Measurements from ENCODE around the gene CFAP410.
"Not testable (repeated sequence)": the region's sequence is repeated elsewhere in the genome, so short reads cannot be mapped to it uniquely, and the experiment has no call there.

Gene CFAP410

GRCh38 chr21:44345495-44345894 is 6.3 kb upstream of the CFAP410 start:
- Mint-ChIP-seq H3K36me3 (ENCODE audit: low read depth) (no peaks in the 10 kb centered on the region), H3K4me3 (no peak overlapping the region), H3K4me1 (peaks cover 37% of the 10 kb centered on the region), H3K27ac (no peak overlapping the region), H3K9me3 (peaks cover 2% of the 10 kb centered on the region), H3K27me3 (ENCODE audit: low read depth, poor library complexity) (peaks cover 6% of the 10 kb centered on the region)
- no peak for DNase-seq
- TF ChIP-seq, protein P1, sequence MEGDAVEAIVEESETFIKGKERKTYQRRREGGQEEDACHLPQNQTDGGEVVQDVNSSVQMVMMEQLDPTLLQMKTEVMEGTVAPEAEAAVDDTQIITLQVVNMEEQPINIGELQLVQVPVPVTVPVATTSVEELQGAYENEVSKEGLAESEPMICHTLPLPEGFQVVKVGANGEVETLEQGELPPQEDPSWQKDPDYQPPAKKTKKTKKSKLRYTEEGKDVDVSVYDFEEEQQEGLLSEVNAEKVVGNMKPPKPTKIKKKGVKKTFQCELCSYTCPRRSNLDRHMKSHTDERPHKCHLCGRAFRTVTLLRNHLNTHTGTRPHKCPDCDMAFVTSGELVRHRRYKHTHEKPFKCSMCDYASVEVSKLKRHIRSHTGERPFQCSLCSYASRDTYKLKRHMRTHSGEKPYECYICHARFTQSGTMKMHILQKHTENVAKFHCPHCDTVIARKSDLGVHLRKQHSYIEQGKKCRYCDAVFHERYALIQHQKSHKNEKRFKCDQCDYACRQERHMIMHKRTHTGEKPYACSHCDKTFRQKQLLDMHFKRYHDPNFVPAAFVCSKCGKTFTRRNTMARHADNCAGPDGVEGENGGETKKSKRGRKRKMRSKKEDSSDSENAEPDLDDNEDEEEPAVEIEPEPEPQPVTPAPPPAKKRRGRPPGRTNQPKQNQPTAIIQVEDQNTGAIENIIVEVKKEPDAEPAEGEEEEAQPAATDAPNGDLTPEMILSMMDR (IDR thresholded peaks at IDR 0.05), result no peak

DNA sequence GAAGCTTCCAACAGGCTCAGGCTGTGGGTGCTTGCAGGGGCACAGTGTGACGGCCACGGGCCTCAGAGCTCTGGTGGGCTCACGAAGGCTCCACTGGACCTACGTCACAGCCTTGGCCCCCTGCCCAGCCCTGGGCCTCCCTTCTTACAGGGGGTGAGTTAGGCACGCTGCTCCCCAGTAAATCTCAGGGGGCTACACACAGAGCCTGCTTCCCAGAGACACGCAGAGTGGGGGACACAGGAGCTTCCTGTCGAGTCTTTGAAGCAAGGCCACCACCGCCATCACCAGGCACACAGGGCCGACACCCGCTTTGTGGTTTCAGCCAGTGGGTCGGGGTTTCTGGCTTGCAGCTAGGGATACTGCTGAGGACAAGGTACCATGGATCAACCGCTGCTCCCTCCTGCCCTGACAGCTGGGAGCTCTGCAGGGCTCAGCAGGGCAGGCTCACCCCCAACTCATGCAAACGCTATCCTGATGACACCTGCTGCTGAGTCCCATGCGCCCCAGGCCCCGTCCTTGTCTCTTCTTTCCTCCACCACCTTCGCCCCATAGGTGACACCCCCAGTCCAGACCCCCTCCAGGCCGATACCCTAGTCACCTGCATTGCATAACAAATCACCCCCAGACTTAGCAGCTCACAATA is 5.5 kb upstream of the CFAP410 start:
- Mint-ChIP-seq H3K27me3 (ENCODE audit: low read depth, poor library complexity) (peaks cover 6% of the 10 kb centered on the region), H3K27ac (no peak overlapping the region), H3K9me3 (peaks cover 2% of the 10 kb centered on the region)

GRCh38 chr21:44342981-44343380 is 3.8 kb upstream of the CFAP410 start:
- not testable (repeated sequence) for H3K36me3 Mint-ChIP-seq (ENCODE audit: low read depth); H3K9me3 Mint-ChIP-seq; H3K4me3 Mint-ChIP-seq; H3K27me3 Mint-ChIP-seq (ENCODE audit: low read depth, poor library complexity); DNase-seq
- Mint-ChIP-seq H3K4me1 (peaks cover 54% of the 10 kb centered on the region), H3K27ac (peak overlapping the region; percentile 66)

More for the DNA sequence above, 5.5 kb upstream of the CFAP410 start:
- no peak for DNase-seq
- H3K36me3 Mint-ChIP-seq (ENCODE audit: low read depth), result no peaks in the 10 kb centered on the region
- TF ChIP-seq, protein P1 (IDR thresholded peaks at IDR 0.05), result no peak
- peaks cover 45% of the 10 kb centered on the region for H3K4me1 Mint-ChIP-seq
- no peak overlapping the region for H3K4me3 Mint-ChIP-seq

DNA sequence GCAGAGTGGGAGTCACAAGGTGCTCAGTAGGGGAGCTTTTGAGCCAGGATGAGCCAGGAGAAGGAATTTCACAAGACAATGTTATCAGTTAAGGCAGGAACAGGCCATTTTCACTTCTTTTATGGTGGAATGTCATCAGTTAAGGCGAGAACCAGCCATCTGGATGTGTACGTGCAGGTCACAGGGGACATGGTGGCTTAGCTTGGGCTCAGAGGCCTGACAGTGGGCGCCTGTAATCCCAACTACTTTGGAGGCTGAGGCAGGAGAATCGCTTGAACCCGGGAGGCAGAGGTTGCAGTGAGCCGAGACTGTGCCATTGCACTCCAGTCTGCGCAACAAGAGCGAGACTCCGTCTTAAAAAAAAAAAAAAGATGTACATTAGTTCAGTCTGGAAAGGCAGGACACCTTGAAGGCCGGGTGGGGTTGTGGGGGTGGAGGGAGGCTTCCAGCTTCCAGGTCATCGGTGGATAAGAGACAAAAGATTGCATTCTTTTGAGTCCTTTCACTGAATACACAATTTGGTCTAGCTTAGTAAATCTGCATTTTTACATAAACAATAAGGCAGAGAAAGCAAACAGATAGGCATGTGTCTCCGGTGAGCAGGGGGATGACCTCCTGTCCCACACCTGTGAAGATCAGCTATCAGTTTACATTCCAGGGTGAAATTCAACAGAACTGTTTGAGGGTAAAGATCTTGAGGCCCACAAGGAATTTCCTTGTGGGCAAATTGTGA is 2.7 kb upstream of the CFAP410 start:
- not testable (repeated sequence) for H3K27me3 Mint-ChIP-seq (ENCODE audit: low read depth, poor library complexity); H3K9me3 Mint-ChIP-seq; H3K4me3 Mint-ChIP-seq; H3K36me3 Mint-ChIP-seq (ENCODE audit: low read depth); H3K27ac Mint-ChIP-seq; DNase-seq
- H3K4me1 Mint-ChIP-seq, result peaks cover 60% of the 10 kb centered on the region

DNA sequence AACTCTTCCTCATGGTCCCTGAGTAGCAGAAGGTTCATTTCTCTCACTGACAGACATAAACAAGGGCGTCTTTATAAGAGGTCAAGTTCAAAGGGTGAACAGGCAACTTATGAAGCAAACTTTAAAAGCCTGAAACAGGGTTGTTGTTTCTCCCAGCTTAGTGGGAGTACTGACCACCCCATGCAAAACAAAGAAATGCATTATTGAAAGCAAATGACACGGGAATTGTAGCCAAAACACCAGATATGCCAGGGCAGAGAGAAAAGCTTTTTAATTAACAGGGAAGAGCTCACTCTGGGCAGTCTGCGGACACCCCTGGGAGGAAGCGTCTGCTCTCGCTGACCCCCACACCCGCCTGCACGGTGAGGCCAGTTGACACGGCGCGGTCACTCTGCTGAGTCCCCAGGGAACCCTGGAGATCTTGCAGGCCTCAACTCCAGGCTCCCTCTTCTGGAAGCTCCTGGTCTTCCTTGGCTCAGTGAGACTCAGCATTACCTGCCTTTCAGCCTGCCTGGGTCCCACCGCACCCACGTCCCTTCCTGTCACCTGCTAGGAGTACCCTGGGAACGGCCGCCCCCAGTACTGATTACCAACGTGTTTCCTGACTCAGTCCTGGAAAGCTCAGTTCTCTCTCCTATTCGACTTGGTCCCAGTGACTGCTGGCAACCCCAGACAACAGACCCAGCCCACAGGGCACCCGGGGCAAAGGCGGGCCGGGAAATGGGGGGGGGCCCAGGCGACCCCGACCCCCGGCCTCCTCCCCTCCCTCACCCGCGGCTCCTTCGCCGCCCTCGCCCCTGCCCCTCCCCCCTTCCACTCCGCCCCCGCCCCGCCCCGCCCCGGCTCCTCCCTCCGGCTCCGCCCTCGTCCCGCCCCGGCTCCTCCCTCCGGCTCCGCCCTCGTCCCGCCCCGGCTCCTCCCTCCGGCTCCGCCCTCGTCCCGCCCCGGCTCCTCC is 972 bp downstream of the CFAP410 start:
- peak overlapping the region; percentile 81 for H3K4me3 Mint-ChIP-seq
- DNase-seq, result peak; percentile 72
- TF ChIP-seq, protein P1 (IDR thresholded peaks at IDR 0.05), result no peak
- H3K27ac Mint-ChIP-seq, result no peak overlapping the region
- H3K4me1 Mint-ChIP-seq, result peaks cover 54% of the 10 kb centered on the region
- peaks cover 2% of the 10 kb centered on the region for H3K9me3 Mint-ChIP-seq
- no peaks in the 10 kb centered on the region for H3K27me3 Mint-ChIP-seq (ENCODE audit: low read depth, poor library complexity)
- no peaks in the 10 kb centered on the region for H3K36me3 Mint-ChIP-seq (ENCODE audit: low read depth)

GRCh38 chr21:44337449-44337848 is 1.7 kb downstream of the CFAP410 start:
- peak overlapping the region; percentile 81 for H3K4me3 Mint-ChIP-seq
- TF ChIP-seq, protein P1 (IDR thresholded peaks at IDR 0.05), result no peak
- H3K27me3 Mint-ChIP-seq (ENCODE audit: low read depth, poor library complexity), result no peaks in the 10 kb centered on the region
- H3K4me1 Mint-ChIP-seq, result peaks cover 54% of the 10 kb centered on the region
- no peaks in the 10 kb centered on the region for H3K36me3 Mint-ChIP-seq (ENCODE audit: low read depth)
- H3K9me3 Mint-ChIP-seq, result no peaks in the 10 kb centered on the region
- no peak overlapping the region for H3K27ac Mint-ChIP-seq
- no peak for DNase-seq

Data from nephron progenitor cell (in vitro differentiated cells).